Thyroid gland (tissue), 4 donors: Measurements from ENCODE around the gene ZBP1.

Experiments used
- CTCF ChIP-seq, 6 experiments: fragments of 200-600 bp in 3 of 6; fragments of 450-650 bp in 3 of 6; sonication (generic) in 3 of 6; IDR thresholded peaks; one replicate each; pipeline ENCODE4 v1.5.1; 2016 to 2019; ENCODE audit warnings: antibody characterized with exemption in 6 of 6, mild to moderate bottlenecking in 2 of 6, inconsistent platforms in 1 of 6, moderate library complexity in 1 of 6
- POLR2A ChIP-seq, 2 donors: fragments of 450-650 bp; IDR thresholded peaks; one replicate each; pipeline ENCODE4 v1.6.1; 2017; ENCODE audit warnings: antibody characterized with exemption in 2 of 2, mild to moderate bottlenecking in 2 of 2, moderate library complexity in 1 of 2

GRCh38 chr20:57605045-57605444 lies 15.2 kb downstream of the ZBP1 start:
- TF ChIP-seq CTCF (IDR thresholded peaks at IDR 0.05) (no peak), POLR2A (IDR thresholded peaks at IDR 0.05) (no peak)
